ENCODE results near the gene C2orf80.
"Not testable (repeated sequence)": the region's sequence is repeated elsewhere in the genome, so short reads cannot be mapped to it uniquely, and the experiment has no call there.

Gene C2orf80

GRCh38 chr2:208224802-208225201 lies 35.0 kb upstream of the C2orf80 start:
- H3K4me3 ChIP-seq, result no peak overlapping the region
- no peaks in the 10 kb centered on the region for H3K27me3 ChIP-seq
- no peak for DNase-seq
- H3K36me3 ChIP-seq, result no peaks in the 10 kb centered on the region
- no peak overlapping the region for H3K27ac ChIP-seq
- H3K4me1 ChIP-seq, result no peaks in the 10 kb centered on the region
- intact Hi-C loops (cut with DNase I; ENCODE audit: low total_unique reads), result no loop called here
- H3K9me3 ChIP-seq, result no peaks in the 10 kb centered on the region
- no peak for TF ChIP-seq CTCF (IDR thresholded peaks at IDR 0.05)

GRCh38 chr2:208222351-208222750 lies 32.5 kb upstream of the C2orf80 start:
- TF ChIP-seq CTCF (IDR thresholded peaks at IDR 0.05), result no peak
- no peak for DNase-seq
- Histone ChIP-seq H3K27ac (no peak overlapping the region), H3K4me3 (no peak overlapping the region), H3K4me1 (no peaks in the 10 kb centered on the region), H3K9me3 (no peaks in the 10 kb centered on the region), H3K36me3 (no peaks in the 10 kb centered on the region), H3K27me3 (no peaks in the 10 kb centered on the region)
- intact Hi-C loops (cut with DNase I; ENCODE audit: low total_unique reads), result no loop called here

GRCh38 chr2:208221873-208222272 lies 32.0 kb upstream of the C2orf80 start:
- H3K36me3 ChIP-seq; H3K9me3 ChIP-seq; intact Hi-C loops (cut with DNase I; ENCODE audit: low total_unique reads); DNase-seq; H3K4me1 ChIP-seq; H3K27me3 ChIP-seq; H3K27ac ChIP-seq; H3K4me3 ChIP-seq: not testable (repeated sequence)

- no peaks in the 10 kb centered on the region for H3K36me3 ChIP-seq
- no peaks in the 10 kb centered on the region for H3K27me3 ChIP-seq
- intact Hi-C loops (cut with DNase I; ENCODE audit: low total_unique reads), result no loop called here
- H3K4me1 ChIP-seq, result no peaks in the 10 kb centered on the region
- H3K9me3 ChIP-seq, result no peaks in the 10 kb centered on the region
- H3K27ac ChIP-seq, result no peak overlapping the region
- no peak for TF ChIP-seq CTCF (IDR thresholded peaks at IDR 0.05)
- no peak overlapping the region for H3K4me3 ChIP-seq
- no peak for DNase-seq
Measured at GRCh38 chr2:208210688-208211451, 21.0 kb upstream of the C2orf80 start.

GRCh38 chr2:208208335-208209085 lies 18.7 kb upstream of the C2orf80 start:
- intact Hi-C loops (cut with DNase I; ENCODE audit: low total_unique reads), result no loop called here
- Histone ChIP-seq H3K9me3 (no peaks in the 10 kb centered on the region), H3K4me3 (no peak overlapping the region), H3K27me3 (no peaks in the 10 kb centered on the region), H3K27ac (no peak overlapping the region), H3K36me3 (no peaks in the 10 kb centered on the region), H3K4me1 (no peaks in the 10 kb centered on the region)
- DNase-seq, result no peak
- no peak for TF ChIP-seq CTCF (IDR thresholded peaks at IDR 0.05)

GRCh38 chr2:208207769-208208168 lies 17.9 kb upstream of the C2orf80 start:
- TF ChIP-seq CTCF (IDR thresholded peaks at IDR 0.05), result no peak

More at GRCh38 chr2:208207769-208208168, 17.9 kb upstream of the C2orf80 start:
- Histone ChIP-seq H3K36me3 (no peaks in the 10 kb centered on the region), H3K27ac (no peak overlapping the region), H3K9me3 (no peaks in the 10 kb centered on the region), H3K4me1 (no peaks in the 10 kb centered on the region), H3K4me3 (no peak overlapping the region), H3K27me3 (no peaks in the 10 kb centered on the region)
- DNase-seq, result no peak
- intact Hi-C loops (cut with DNase I; ENCODE audit: low total_unique reads), result no loop called here

Measured in tibial artery (tissue), 4 donors.